Neural progenitor cell (in vitro differentiated cells): ENCODE results near the gene DCTN3. TPM values are rescaled to one million over a fixed set of nuclear protein-coding genes. Genes with fewer than 3 reads are reported as not detected.

Source experiments
- DNase-seq: peaks from one replicate; pipeline ENCODE4 v3.0.0-alpha.2; 2016; ENCODE audit warnings: low spot score
- H2AFZ ChIP-seq: fragments of 200-600 bp; sonication (generic); replicated peaks from 2 replicates; pipeline ENCODE4 v1.6.1; 2016; ENCODE audit warnings: antibody characterized with exemption
- H3F3A ChIP-seq: fragments of 200-600 bp; sonication (generic); 2 replicates; pipeline ENCODE4 v1.6.1; 2016; ENCODE audit warnings: antibody characterized with exemption, low read depth
- H3K27ac ChIP-seq: fragments of 200-600 bp; sonication (generic); 2 replicates; pipeline ENCODE4 v1.5.1; 2016; ENCODE audit warnings: mild to moderate bottlenecking
- H3K27me3 ChIP-seq: fragments of 200-600 bp; sonication (generic); 2 replicates; pipeline ENCODE4 v1.6.1; 2016; ENCODE audit warnings: mild to moderate bottlenecking, moderate library complexity
- H3K36me3 ChIP-seq: fragments of 200-600 bp; sonication (generic); 2 replicates; pipeline ENCODE4 v1.5.1; 2016
- H3K4me1 ChIP-seq: fragments of 200-600 bp; sonication (generic); 2 replicates; pipeline ENCODE4 v1.6.1; 2016; ENCODE audit warnings: mixed run types
- H3K4me2 ChIP-seq: fragments of 200-600 bp; sonication (generic); 2 replicates; pipeline ENCODE4 v1.6.1; 2016
- H3K4me3 ChIP-seq: fragments of 200-600 bp; sonication (generic); 2 replicates; pipeline ENCODE4 v1.5.1; 2016
- H3K79me2 ChIP-seq: fragments of 200-600 bp; sonication (generic); 2 replicates; pipeline ENCODE4 v1.6.1; 2016; ENCODE audit warnings: low read depth
- H3K9ac ChIP-seq: fragments of 200-600 bp; sonication (generic); 2 replicates; pipeline ENCODE4 v1.6.1; 2016
- H3K9me3 ChIP-seq: fragments of 200-600 bp; sonication (generic); 2 replicates; pipeline ENCODE4 v1.5.1; 2016; ENCODE audit warnings: low read depth
- H4K20me1 ChIP-seq: fragments of 200-600 bp; sonication (generic); 2 replicates; pipeline ENCODE4 v1.6.1; 2016; ENCODE audit warnings: low read depth
- H3K27ac Mint-ChIP-seq: 3 replicates; pipeline ENCODE4 v1.8.0; 2021; ENCODE audit warnings: mixed read lengths
- H3K27me3 Mint-ChIP-seq: 2 replicates; pipeline ENCODE4 v1.8.0; 2022; ENCODE audit warnings: low read depth, mild to moderate bottlenecking, inconsistent platforms, moderate library complexity, mixed read lengths; ENCODE audit not compliant: insufficient read depth
- H3K36me3 Mint-ChIP-seq: 3 replicates; pipeline ENCODE4 v1.8.0; 2021; ENCODE audit warnings: mixed read lengths
- H3K4me1 Mint-ChIP-seq: 3 replicates; pipeline ENCODE4 v1.8.0; 2021; ENCODE audit warnings: mixed read lengths
- H3K4me3 Mint-ChIP-seq: 3 replicates; pipeline ENCODE4 v1.8.0; 2021; ENCODE audit warnings: mild to moderate bottlenecking, moderate library complexity, mixed read lengths
- H3K9me3 Mint-ChIP-seq: 3 replicates; pipeline ENCODE4 v1.8.0; 2020; ENCODE audit warnings: mixed read lengths
- CTCF ChIP-seq: fragments of 200-600 bp; sonication (generic); IDR thresholded peaks from 2 replicates; pipeline ENCODE4 v1.5.1; 2017; ENCODE audit warnings: antibody characterized with exemption, mild to moderate bottlenecking
- EZH2 ChIP-seq: fragments of 200-600 bp; sonication (generic); IDR thresholded peaks from 2 replicates; pipeline ENCODE4 v1.6.1; 2017; ENCODE audit warnings: antibody characterized with exemption, mild to moderate bottlenecking, moderate library complexity
- EZH2phosphoT487 ChIP-seq: fragments of 200-600 bp; sonication (generic); IDR thresholded peaks from 2 replicates; pipeline ENCODE4 v1.6.1; 2017; ENCODE audit warnings: antibody characterized with exemption
- total RNA-seq: library from RNA; depleted of rRNA; stranded (reverse); fragments of >200 nt; gene quantifications from 2 replicates; pipeline ENCODE4 v1.2.3, GENCODE V29; 2015; ENCODE audit warnings: low replicate concordance

The DCTN3 gene
- total RNA-seq, 1 donor from 2014 or later, result 45.6 TPM

- Mint-ChIP-seq H3K9me3 (no peaks in the 10 kb centered on the region), H3K27me3 (peaks cover 26% of the 10 kb centered on the region), H3K4me3 (peak overlapping the region; percentile 39), H3K36me3 (no peaks in the 10 kb centered on the region), H3K27ac (no peak overlapping the region), H3K4me1 (peaks cover 43% of the 10 kb centered on the region)
- TF ChIP-seq EZH2phosphoT487, result no peak
- Histone ChIP-seq H3K27me3 (peaks cover 89% of the 10 kb centered on the region), H3K27ac (no peak overlapping the region), H4K20me1 (peaks cover 30% of the 10 kb centered on the region), H3K4me2 (peak overlapping the region; percentile 69), H3K4me1 (peaks cover 28% of the 10 kb centered on the region), H3K9ac (no peak overlapping the region), H3K79me2 (peaks cover 5% of the 10 kb centered on the region), H3K9me3 (no peaks in the 10 kb centered on the region), H3F3A (peaks cover 28% of the 10 kb centered on the region), H3K4me3 (no peak overlapping the region), H3K36me3 (no peaks in the 10 kb centered on the region), H2AFZ (no peak overlapping the region)
- DNase-seq, result no peak
Measured at GRCh38 chr9:34591917-34592866, 28.1 kb downstream of the DCTN3 start.

- H3K27me3 Mint-ChIP-seq, result peaks cover 26% of the 10 kb centered on the region
- H3K27me3 ChIP-seq, result peaks cover 91% of the 10 kb centered on the region
- H3F3A ChIP-seq, result peaks cover 28% of the 10 kb centered on the region
- no peak overlapping the region for H2AFZ ChIP-seq
- no peaks in the 10 kb centered on the region for H3K9me3 ChIP-seq
- peak; percentile 93 for DNase-seq
- no peaks in the 10 kb centered on the region for H3K36me3 ChIP-seq
- H3K4me2 ChIP-seq, result peak overlapping the region; percentile 84
- H3K4me3 ChIP-seq, result peak overlapping the region; percentile 86
- peaks cover 5% of the 10 kb centered on the region for H3K79me2 ChIP-seq
- H3K9ac ChIP-seq, result no peak overlapping the region
- H3K4me3 Mint-ChIP-seq, result no peak overlapping the region
- TF ChIP-seq EZH2phosphoT487, result peak; percentile 92
- TF ChIP-seq EZH2, result peak; percentile 97
- TF ChIP-seq CTCF, result peak; percentile 82
- H3K27ac Mint-ChIP-seq, result no peak overlapping the region
- no peaks in the 10 kb centered on the region for H3K9me3 Mint-ChIP-seq
- H3K27ac ChIP-seq, result no peak overlapping the region
- H3K36me3 Mint-ChIP-seq, result no peaks in the 10 kb centered on the region
- peaks cover 51% of the 10 kb centered on the region for H3K4me1 Mint-ChIP-seq
- H4K20me1 ChIP-seq, result peaks cover 38% of the 10 kb centered on the region
- H3K4me1 ChIP-seq, result peaks cover 29% of the 10 kb centered on the region
Measured at GRCh38 chr9:34591248-34591916, 28.9 kb downstream of the DCTN3 start.

- Histone ChIP-seq H4K20me1 (peaks cover 45% of the 10 kb centered on the region), H3K4me1 (peaks cover 36% of the 10 kb centered on the region), H3K36me3 (no peaks in the 10 kb centered on the region), H3K4me3 (peak overlapping the region; percentile 86), H3K27me3 (peaks cover 98% of the 10 kb centered on the region), H3K9me3 (no peaks in the 10 kb centered on the region), H2AFZ (peak overlapping the region; percentile 72), H3K9ac (no peak overlapping the region), H3K4me2 (peak overlapping the region; percentile 84), H3K27ac (no peak overlapping the region), H3F3A (peaks cover 28% of the 10 kb centered on the region), H3K79me2 (peaks cover 5% of the 10 kb centered on the region)
- DNase-seq, result peak; percentile 49
- TF ChIP-seq EZH2phosphoT487 (peak; percentile 76), CTCF (no peak), EZH2 (peak; percentile 17)
- Mint-ChIP-seq H3K4me1 (peaks cover 59% of the 10 kb centered on the region), H3K9me3 (no peaks in the 10 kb centered on the region), H3K4me3 (peak overlapping the region; percentile 87), H3K27me3 (peaks cover 28% of the 10 kb centered on the region), H3K36me3 (no peaks in the 10 kb centered on the region), H3K27ac (no peak overlapping the region)
Measured at GRCh38 chr9:34590381-34591247, 29.7 kb downstream of the DCTN3 start.
